Liver (tissue), 9 donors: Measurements from ENCODE around the gene DNAJC8. TPM values are rescaled to one million over a fixed set of nuclear protein-coding genes. Genes with fewer than 3 reads are reported as not detected.
A peak's percentile ranks its signal among the peaks of the same experiment; 100 is the strongest.

Source experiments
- DNase-seq: peaks from one replicate; pipeline ENCODE4 v3.0.0-alpha.2; 2017; ENCODE audit warnings: low spot score
- H3K27ac ChIP-seq, 2 donors: one replicate each; pipeline ENCODE4 v1.7.0; 2013; ENCODE audit warnings: inconsistent platforms in 2 of 2, low read length in 2 of 2, control low read depth in 1 of 2, low read depth in 1 of 2, mild to moderate bottlenecking in 1 of 2
- H3K27me3 ChIP-seq, 4 donors: one replicate each; pipeline versions ENCODE4 v1.6.1 to v1.7.0; 2013; ENCODE audit warnings: low read length in 3 of 4, inconsistent platforms in 1 of 4, mild to moderate bottlenecking in 1 of 4, moderate library complexity in 1 of 4; ENCODE audit not compliant: control insufficient read depth in 4 of 4, insufficient read depth in 4 of 4
- H3K36me3 ChIP-seq, 4 donors: one replicate each; pipeline versions ENCODE4 v1.6.1 to v1.7.0; 2013; ENCODE audit warnings: low read length in 3 of 4, mild to moderate bottlenecking in 3 of 4, low read depth in 1 of 4, moderate library complexity in 1 of 4; ENCODE audit not compliant: control insufficient read depth in 4 of 4, insufficient read depth in 3 of 4
- H3K4me1 ChIP-seq, 4 donors: one replicate each; pipeline versions ENCODE4 v1.6.1 to v1.7.0; 2013; ENCODE audit warnings: low read length in 3 of 4, mild to moderate bottlenecking in 3 of 4, moderate library complexity in 1 of 4; ENCODE audit not compliant: control insufficient read depth in 4 of 4, insufficient read depth in 4 of 4
- H3K4me3 ChIP-seq, 3 donors: one replicate each; pipeline versions ENCODE4 v1.6.1 to v1.7.0; 2013; ENCODE audit warnings: low read length in 3 of 3, control low read depth in 1 of 3, low read depth in 1 of 3, mild to moderate bottlenecking in 1 of 3
- H3K9ac ChIP-seq, 2 donors: one replicate each; pipeline ENCODE4 v1.7.0; 2013; ENCODE audit warnings: low read length in 2 of 2, mild to moderate bottlenecking in 2 of 2, moderate library complexity in 2 of 2, control low read depth in 1 of 2, low read depth in 1 of 2
- H3K9me3 ChIP-seq, 4 donors: one replicate each; pipeline versions ENCODE4 v1.6.1 to v1.7.0; 2013; ENCODE audit warnings: low read length in 3 of 4; ENCODE audit not compliant: control insufficient read depth in 4 of 4
- CTCF ChIP-seq: fragments of 150-350 bp; IDR thresholded peaks from 2 replicates; pipeline ENCODE4 v1.5.1; 2017; ENCODE audit warnings: improper control_type of control experiment, low read depth, low read length; ENCODE audit not compliant: missing input control
- EGR1 ChIP-seq, 2 donors: IDR thresholded peaks; 2 replicates each; pipeline ENCODE4 v1.6.1; 2016 to 2018; ENCODE audit warnings: antibody characterized with exemption in 2 of 2, low read depth in 2 of 2
- FOXA1 ChIP-seq: IDR thresholded peaks from 2 replicates; pipeline ENCODE4 v1.6.1; 2016; ENCODE audit warnings: antibody characterized with exemption
- FOXA2 ChIP-seq: IDR thresholded peaks from 2 replicates; pipeline ENCODE4 v1.6.1; 2016; ENCODE audit warnings: antibody characterized with exemption
- GABPA ChIP-seq, 2 donors: IDR thresholded peaks in 1 of 2; conservative IDR thresholded peaks in 1 of 2; 2 replicates each; pipeline ENCODE4 v1.6.1; 2016; ENCODE audit warnings: antibody characterized with exemption in 2 of 2, mild to moderate bottlenecking in 1 of 2, moderate library complexity in 1 of 2
- HNF4A ChIP-seq, 2 donors: conservative IDR thresholded peaks; 2 replicates each; pipeline ENCODE4 v1.6.1; 2016; ENCODE audit warnings: antibody characterized with exemption in 2 of 2, mild to moderate bottlenecking in 2 of 2
- JUND ChIP-seq, 2 donors: IDR thresholded peaks; 2 replicates each; pipeline ENCODE4 v1.6.1; 2016; ENCODE audit warnings: antibody characterized with exemption in 2 of 2
- NR2F2 ChIP-seq: IDR thresholded peaks from 2 replicates; pipeline ENCODE4 v1.6.1; 2016; ENCODE audit warnings: antibody characterized with exemption
- RAD21 ChIP-seq, 2 donors: IDR thresholded peaks; 2 replicates each; pipeline ENCODE4 v1.6.1; 2016; ENCODE audit warnings: antibody characterized with exemption in 2 of 2, mild to moderate bottlenecking in 2 of 2
- REST ChIP-seq: IDR thresholded peaks from 2 replicates; pipeline ENCODE4 v1.6.1; 2016; ENCODE audit warnings: antibody characterized with exemption, mild to moderate bottlenecking
- RXRA ChIP-seq, 2 donors: IDR thresholded peaks; 2 replicates each; pipeline ENCODE4 v1.6.1; 2017 to 2018; ENCODE audit warnings: antibody characterized with exemption in 2 of 2, mild to moderate bottlenecking in 1 of 2
- SP1 ChIP-seq: IDR thresholded peaks from 2 replicates; pipeline ENCODE4 v1.6.1; 2018; ENCODE audit warnings: antibody characterized with exemption, mild to moderate bottlenecking
- YY1 ChIP-seq: IDR thresholded peaks from 2 replicates; pipeline ENCODE4 v1.6.1; 2016; ENCODE audit warnings: antibody characterized with exemption, mild to moderate bottlenecking
- WGBS: extraction: QIAGEN DNeasy Blood & Tissue Kit; methylation state at CpG from one replicate; pipeline ENCODE4 v1.1.7; 2013; 5-methylcytosine and 5-hydroxymethylcytosine counted together
- polyA plus RNA-seq, 2 donors: library from polyadenylated mRNA; stranded (reverse) in 1 of 2; unstranded in 1 of 2; fragments of 200-250 nt in 1 of 2; fragments of >200 nt in 1 of 2; fragmentation: Nextera tagmentation in 1 of 2; extraction: Ambion mirVana in 1 of 2; gene quantifications; one replicate each; pipeline versions ENCODE4 v1.2.1 to v1.2.3, GENCODE V29; 2013 to 2015
- total RNA-seq, 2 donors: library from RNA; depleted of rRNA; stranded (reverse); fragments of >200 nt; gene quantifications; one replicate each; pipeline ENCODE4 v1.2.3, GENCODE V29; 2014
- TF ChIP-seq, protein P1 (sequence below): IDR thresholded peaks from 2 replicates; pipeline ENCODE4 v1.6.1; 2016; ENCODE audit warnings: antibody characterized with exemption
- TF ChIP-seq, protein P2 (sequence below): IDR thresholded peaks from 2 replicates; pipeline ENCODE4 v1.6.1; 2016; ENCODE audit warnings: antibody characterized with exemption
- TF ChIP-seq, protein P3 (sequence below): IDR thresholded peaks from 2 replicates; pipeline ENCODE4 v1.6.1; 2016; ENCODE audit warnings: antibody characterized with exemption
- donor health status: healthy.
- donor health status: healthy.
- donor health status: healthy.
- donor health status: healthy.
- donor health status: healthy.

DNAJC8 gene
- total and polyA plus RNA-seq, 4 donors: 14.9 to 38.6 (median 25.2) TPM

- TF ChIP-seq REST (no peak), EGR1 (IDR thresholded peaks at IDR 0.05; ENCODE audit: low read depth in 2 of 2) (no peak), FOXA2 (no peak), FOXA1 (no peak), NR2F2 (no peak), CTCF (no peak)
- TF ChIP-seq, protein P1, sequence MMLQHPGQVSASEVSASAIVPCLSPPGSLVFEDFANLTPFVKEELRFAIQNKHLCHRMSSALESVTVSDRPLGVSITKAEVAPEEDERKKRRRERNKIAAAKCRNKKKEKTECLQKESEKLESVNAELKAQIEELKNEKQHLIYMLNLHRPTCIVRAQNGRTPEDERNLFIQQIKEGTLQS: no peak
- TF ChIP-seq, protein P2, sequence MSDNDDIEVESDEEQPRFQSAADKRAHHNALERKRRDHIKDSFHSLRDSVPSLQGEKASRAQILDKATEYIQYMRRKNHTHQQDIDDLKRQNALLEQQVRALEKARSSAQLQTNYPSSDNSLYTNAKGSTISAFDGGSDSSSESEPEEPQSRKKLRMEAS: no peak
These were observed 53.9 kb downstream of the DNAJC8 start (continued) for GRCh38 chr1:28178690-28179485.

GRCh38 chr1:28176492-28177470, 56.0 kb downstream of the DNAJC8 start, which contains the start of gene PTAFR:
Gene PTAFR (minus strand): TSS chr1:28176690. CDS start chr1:28151021, 25,669 bp downstream.
- H3K4me3 ChIP-seq: peak within 1 kb of the TSS in 1 of 3 donors; percentile 19
- no peaks in the 10 kb centered on the region for H3K4me1 ChIP-seq
- DNase-seq: no peak
- H3K27me3 ChIP-seq: no peaks in the 10 kb centered on the region
- no peaks in the 10 kb centered on the region for H3K36me3 ChIP-seq
- no peaks in the 10 kb centered on the region for H3K9me3 ChIP-seq
- 81% methylated on average over 18 of the region's 18 CpGs for WGBS
- H3K27ac ChIP-seq: peak within 1 kb of the TSS in 1 of 2 donors; percentile 5
- no peak within 1 kb of the TSS for H3K9ac ChIP-seq
- TF ChIP-seq CTCF: no peak
- TF ChIP-seq, protein P3, sequence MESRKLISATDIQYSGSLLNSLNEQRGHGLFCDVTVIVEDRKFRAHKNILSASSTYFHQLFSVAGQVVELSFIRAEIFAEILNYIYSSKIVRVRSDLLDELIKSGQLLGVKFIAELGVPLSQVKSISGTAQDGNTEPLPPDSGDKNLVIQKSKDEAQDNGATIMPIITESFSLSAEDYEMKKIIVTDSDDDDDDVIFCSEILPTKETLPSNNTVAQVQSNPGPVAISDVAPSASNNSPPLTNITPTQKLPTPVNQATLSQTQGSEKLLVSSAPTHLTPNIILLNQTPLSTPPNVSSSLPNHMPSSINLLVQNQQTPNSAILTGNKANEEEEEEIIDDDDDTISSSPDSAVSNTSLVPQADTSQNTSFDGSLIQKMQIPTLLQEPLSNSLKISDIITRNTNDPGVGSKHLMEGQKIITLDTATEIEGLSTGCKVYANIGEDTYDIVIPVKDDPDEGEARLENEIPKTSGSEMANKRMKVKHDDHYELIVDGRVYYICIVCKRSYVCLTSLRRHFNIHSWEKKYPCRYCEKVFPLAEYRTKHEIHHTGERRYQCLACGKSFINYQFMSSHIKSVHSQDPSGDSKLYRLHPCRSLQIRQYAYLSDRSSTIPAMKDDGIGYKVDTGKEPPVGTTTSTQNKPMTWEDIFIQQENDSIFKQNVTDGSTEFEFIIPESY: no peak
- TF ChIP-seq GABPA (IDR thresholded peaks at IDR 0.05 in 1 of 2, conservative IDR thresholded peaks at IDR 0.05 in 1 of 2): no peak
- TF ChIP-seq NR2F2: no peak
- no peak for TF ChIP-seq RXRA (IDR thresholded peaks at IDR 0.05)
- no peak for TF ChIP-seq HNF4A (conservative IDR thresholded peaks at IDR 0.05)
- no peak for TF ChIP-seq YY1
- TF ChIP-seq JUND (IDR thresholded peaks at IDR 0.05): no peak
- TF ChIP-seq SP1: no peak
- no peak for TF ChIP-seq FOXA2
- no peak for TF ChIP-seq RAD21 (IDR thresholded peaks at IDR 0.05)
- no peak for TF ChIP-seq EGR1 (IDR thresholded peaks at IDR 0.05; ENCODE audit: low read depth in 2 of 2)
